Left hindlimb (tissue), 1 donor: ENCODE measurements around the gene ZNF649.
"Not testable (repeated sequence)": the region's sequence is repeated elsewhere in the genome, so short reads cannot be mapped to it uniquely, and the experiment has no call there.

Experiments used
- DNase-seq: peaks from one replicate; pipeline ENCODE4 v3.0.0-alpha.2; 2018

The ZNF649 gene

DNA sequence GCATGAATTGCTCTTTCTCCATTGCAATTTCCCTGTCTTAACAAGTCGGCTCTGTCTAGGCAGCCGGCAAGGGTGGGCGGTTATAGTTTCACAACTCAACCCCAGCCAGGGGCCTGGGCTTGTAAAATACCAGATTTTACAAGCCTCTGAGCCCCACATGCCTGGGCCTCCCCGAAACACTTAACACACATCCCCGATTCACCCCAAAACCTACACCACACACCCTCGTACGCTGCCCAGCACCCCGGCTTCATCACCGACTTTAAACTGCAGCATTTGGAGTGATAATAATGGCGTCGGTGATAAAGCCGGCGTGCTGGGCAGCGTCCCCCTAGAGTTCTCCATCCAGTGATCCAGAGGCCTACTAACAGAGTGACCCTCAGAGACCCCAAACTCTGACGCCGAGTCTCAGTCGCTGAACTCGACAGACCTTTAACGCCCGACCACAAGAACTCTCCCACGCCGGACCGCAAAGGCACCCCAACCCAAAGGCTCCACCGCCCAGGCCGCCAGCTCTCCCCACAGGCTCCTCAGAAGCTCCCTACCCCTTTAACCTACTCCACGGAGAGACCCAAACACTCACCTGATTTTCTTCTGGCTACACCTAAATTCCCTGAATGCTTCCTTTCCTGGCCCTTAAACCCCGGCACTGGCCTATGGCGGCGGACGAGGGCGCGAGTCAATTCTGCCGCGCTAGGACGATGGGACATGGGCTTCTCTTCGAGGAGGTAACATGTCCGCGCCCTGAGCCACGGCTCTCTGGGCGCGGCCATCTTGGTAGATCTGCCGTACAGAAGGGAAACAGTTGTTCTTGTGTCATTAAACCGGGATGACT is at the start of gene ZNF649:
TSS of gene ZNF649 (minus strand) at position 687 of the 835 bp plus-strand sequence. CDS start 4,910 bp downstream, outside the sequence.
- peak; percentile 89 for DNase-seq

DNA sequence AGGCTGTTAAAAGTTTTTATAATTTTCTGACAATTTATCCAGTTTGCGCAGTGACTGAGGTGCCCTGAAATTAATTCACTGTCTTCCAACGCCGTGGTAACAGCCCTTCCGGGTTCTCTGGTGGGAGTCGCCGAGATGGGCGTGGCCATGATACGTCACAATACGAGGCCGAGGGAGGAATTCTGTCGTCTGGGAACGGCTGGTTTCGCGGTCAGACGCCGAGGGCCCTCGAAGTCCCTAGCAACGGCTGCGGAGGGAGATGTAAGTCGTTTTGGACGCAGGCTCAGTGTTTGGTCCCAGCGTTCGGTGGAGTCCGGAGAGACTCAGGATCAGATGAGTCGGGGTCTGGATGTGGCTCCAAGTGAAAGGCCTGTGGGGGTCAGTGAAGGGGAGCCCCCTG is 44.2 kb upstream of the ZNF649 start:
- DNase-seq, result peak; percentile 52

DNA sequence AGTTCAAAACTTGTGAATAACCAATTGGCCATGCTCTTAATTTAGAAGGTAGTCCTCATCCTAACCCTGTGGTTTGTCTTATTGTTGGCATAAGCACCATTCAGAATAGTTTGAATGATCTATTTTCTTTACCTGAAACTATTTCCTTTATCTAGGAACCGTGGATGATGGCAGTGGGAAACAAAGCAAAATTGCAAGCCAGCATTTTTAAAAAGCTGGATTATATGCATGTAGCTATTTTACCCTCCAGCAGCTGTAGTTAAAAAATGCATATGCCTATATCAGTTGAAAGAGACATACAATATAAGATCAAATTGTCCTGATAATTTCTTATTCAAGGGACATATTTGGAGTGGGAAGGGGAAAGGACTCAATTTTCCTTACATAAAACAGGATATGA is 41.8 kb upstream of the ZNF649 start:
- DNase-seq, result no peak

DNA sequence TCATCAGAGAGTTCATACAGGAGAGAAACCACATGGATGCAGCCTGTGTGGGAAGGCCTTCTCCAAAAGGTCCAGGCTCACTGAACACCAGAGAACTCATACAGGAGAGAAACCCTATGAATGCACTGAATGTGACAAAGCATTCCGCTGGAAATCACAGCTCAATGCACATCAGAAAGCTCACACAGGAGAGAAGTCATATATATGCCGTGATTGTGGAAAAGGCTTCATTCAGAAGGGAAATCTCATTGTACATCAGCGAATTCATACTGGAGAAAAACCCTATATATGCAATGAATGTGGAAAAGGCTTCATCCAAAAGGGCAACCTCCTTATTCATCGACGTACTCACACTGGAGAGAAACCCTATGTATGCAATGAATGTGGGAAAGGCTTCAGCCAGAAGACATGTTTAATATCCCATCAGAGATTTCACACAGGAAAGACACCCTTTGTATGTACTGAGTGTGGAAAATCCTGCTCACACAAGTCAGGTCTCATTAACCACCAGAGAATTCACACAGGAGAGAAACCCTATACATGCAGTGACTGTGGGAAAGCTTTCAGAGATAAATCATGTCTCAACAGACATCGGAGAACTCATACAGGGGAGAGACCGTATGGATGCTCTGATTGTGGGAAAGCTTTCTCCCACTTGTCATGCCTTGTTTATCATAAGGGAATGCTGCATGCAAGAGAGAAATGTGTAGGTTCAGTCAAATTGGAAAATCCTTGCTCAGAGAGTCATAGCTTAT is 40.2 kb upstream of the ZNF649 start:
- DNase-seq, result no peak

DNA sequence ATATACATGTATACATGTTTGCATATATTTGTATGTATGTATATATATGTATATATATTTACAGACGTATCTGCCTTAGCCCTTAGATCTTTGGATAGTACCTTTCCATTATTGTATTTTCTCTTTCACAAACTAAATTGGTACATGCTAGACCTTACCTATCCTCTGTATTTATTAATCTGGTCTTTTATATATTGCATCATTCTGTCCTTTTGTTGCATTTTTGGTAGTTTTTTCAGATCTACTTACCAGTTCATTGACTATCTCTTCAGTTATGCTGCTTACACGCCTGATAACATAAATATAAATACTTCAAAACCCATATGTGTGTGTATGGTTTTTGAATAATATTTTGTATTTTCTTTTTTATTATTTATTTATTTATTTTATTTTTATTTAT is 34.1 kb upstream of the ZNF649 start:
- no peak for DNase-seq

DNA sequence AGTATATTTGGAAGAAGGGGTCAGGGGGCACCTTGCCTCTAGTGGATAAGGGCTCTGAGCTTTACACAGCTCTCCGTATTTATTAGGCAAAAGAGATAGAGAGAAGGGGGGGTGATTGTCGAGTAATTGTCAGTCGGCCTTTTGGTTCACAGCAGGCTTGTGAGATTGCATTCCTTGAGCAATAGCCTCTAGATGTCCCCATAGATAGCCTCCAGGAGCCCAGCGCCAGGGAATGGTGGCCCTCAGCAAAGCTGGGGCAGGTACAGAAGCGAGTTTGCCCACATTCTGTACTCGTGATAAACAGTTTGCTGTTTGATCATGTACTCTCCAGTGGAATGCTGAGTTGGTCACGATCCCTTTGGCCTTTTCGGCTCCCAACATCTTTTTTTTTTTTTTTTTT is 27.1 kb upstream of the ZNF649 start:
- no peak for DNase-seq

DNA sequence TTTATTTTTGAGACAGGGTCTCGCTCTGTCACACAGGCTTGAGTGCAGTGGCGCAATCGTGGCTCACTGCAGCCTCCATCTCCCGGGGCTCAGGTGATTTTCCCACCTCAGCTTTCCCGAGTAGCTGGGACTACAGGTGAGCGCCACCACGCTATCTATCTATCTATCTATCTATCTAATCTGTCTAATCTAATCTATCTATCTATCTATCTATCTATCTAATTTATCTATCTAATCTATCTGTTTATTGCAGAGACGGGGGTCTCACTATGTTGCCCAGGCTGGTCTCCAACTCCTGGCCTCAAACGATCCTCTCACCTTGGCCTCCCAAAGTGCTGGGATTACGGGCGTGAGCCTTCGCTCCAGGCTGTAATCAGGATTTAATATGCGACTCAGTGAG is 23.0 kb upstream of the ZNF649 start:
- DNase-seq, result no peak

DNA sequence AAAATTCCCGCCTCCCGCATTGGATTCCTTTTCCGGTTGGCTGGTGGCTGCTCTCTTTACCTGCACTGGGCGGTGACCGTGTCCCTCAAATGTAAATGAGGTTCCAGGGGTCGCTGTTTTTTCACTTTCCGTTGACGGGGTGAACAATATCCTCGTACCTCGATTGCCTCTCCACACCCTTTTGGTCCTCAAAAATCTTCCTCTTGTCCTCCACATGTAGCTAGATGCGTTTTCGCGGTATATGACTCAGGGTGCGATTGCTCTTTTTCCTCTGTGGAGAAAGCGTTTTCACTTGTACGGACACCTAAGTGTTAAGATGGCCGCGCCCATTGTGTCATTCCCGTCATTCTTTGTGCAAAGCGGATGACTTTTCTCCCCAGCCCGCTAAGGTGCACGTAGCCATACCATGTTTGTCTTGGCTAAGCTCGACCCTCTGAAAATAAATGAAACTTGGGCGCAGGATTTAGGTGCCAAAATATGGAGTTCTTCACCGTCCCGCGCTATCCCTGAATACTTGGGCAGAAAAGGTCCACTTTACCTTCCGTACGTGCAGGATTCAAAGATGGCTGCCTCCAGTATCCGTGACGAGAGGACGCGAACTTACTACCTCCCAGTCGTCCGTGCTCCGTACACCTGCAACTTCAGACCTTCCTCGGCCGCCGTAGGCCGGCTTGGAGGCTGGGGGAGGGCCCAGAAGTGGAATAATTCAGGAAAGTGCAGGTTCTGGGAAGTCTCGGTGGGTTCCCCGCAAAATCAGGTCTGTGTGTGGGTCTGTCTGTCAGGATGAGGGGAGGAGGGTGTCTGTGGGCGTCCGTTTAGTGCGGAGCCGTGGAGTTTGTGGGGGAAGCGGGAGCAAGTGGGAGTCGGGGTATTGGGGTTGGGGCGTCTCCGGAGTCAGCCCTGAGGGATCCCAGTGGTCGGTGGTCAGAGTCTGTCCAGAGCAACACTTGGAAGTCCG is 22.2 kb upstream of the ZNF649 start, which contains the start of gene ZNF613:
TSS of gene ZNF613 (plus strand) at position 689 of the 958 bp plus-strand sequence. CDS start 8,749 bp downstream, outside the sequence.
- peak; percentile 93 for DNase-seq

DNA sequence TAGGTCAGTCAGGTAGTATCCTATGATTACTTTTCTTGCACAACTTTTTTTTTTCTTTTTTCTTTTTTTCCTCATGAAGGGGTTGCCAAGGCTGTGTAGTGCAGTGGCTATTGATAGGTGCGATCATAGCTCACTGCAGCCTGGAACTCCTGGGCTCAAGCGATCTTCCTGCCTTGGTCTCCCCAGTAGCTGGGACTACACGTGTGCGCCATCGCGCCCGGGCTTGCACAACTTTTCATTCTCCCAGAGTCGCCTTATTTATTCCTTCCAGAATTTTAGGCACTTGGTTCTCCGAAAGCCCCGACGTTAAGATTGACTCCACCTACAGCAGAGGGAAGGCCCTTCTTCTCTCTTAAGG is 21.6 kb upstream of the ZNF649 start:
- no peak for DNase-seq

DNA sequence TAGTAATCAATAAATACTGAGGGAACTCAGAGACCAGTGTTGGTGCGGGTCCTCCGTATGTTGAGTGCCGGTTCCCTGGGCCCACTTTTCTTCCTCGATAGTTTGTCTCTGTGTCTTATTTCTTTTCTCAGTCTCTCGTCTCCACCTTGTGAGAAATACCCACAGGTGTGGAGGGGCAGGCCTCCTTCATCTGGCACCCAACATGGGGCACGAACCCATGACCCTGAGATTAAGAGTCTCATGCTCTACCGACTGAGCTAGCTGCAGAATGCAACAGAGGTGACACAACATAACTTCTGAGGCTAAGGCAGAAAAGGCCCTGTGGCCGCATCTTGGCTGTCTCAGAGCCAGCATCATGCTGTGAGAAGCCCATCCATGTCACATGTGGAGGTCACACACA is 17.1 kb upstream of the ZNF649 start:
- no peak for DNase-seq

DNA sequence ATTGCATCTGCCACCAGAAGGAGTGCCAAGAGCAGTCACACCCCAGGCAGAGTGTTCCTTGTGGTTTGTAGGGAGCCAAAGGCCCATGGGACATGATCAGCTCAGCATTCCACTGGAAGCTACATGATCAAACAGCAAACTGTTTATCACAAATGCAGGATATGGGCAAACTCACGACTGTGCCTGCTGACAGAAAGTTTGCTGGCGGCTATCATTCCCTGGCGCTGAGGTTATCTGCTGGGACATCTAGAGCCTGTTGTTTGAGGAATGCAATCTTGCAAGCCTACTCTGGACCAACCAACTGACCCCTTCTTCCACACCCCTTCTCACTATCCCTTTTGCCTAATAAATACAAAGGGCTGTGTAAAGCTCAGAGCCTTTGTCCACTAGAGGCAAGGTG is 14.8 kb upstream of the ZNF649 start:
- DNase-seq, result no peak

DNA sequence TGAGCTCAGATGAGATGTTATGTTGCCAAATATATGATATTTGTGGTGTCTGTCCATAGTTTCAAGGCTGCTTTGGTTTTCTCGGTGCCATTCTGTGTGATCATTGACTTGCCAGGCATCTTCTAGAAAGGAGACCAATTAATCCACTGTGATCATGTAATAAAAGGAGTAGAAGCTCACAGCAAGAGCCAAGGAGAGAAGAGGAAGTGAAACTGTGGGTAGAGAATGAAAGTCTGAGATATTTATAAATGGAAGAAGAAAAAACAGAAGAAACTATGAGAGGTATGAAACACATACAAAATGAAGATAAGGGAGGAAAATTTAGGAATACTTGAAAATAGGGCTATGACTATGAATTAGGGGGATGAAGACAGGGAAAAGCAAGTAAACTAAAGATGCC is 11.3 kb upstream of the ZNF649 start:
- no peak for DNase-seq

DNA sequence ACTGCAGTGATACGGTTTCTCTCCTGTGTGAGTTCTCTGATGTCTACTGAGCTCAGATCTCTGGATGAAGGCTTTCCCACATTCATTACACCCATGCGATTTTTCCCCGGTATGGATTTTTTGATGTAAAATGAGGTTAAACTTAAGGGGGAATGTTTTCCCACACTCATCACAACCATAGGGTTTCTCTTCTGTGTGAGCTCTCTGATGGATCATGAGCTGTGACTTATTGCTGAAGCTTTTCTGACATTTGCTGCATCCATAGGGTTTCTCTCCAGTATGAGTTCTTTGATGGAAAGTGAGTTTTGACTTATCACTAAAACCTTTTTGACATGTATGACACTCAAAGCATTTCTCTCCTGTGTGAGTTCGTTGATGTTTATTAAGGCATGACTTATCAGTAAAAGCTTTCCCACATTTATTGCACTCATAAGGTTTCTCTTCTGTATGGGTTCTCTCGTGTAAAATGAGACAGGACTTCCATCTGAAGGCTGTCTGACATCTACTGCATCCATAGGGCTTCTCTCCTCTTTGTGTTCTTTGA is 10.6 kb upstream of the ZNF649 start:
- DNase-seq, result no peak

DNA sequence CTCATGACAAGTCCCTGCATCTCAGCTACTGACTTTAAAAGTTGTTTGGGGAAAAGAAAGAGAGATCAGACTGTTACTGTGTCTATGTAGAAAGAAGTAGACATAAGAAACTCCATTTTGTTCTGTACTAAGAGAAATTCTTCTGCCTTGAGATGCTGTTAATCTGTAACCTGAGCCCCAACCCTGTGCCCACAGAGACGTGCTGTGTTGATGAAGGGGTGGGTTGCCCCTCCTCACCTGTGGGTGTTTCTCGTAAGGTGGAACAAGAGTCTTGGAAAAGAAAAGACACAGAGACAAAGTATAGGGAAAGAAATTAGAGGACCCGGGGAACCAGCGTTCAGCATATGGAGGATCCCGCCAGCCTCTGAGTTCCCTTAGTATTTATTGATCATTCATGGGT is 3.2 kb upstream of the ZNF649 start:
- not testable (repeated sequence) for DNase-seq

DNA sequence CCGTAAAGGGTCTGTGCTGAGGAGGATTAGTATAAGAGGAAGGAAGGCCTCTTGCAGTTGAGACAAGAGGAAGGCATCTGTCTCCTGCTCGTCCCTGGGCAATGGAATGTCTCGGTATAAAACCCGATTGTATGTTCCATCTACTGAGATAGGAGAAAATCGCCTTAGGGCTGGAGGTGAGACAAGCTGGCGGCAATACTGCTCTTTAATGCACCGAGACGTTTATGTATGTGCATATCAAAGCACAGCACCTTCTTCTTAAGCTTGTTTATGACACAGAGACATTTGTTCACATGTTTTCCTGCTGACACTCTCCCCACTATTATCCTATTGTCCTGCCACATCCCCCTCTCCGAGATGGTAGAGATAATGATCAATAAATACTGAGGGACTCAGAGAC is 1.3 kb upstream of the ZNF649 start:
- DNase-seq, result not testable (repeated sequence)

DNA sequence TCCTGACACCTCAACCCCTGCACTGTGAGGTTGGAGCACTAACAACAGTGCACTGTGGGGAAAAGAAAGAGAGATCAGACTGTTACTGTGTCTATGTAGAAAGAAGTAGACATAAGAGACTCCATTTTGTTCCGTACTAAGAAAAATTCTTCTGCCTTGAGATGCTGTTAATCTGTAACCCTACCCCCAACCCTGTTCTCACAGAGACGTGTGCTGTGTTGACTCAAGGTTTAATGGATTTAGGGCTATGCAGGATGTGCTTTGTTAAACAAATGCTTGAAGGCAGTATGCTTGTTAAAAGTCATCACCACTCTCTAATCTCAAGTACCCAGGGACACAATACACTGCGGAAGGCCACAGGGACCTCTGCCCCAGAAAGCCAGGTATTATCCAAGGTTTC is 822 bp upstream of the ZNF649 start:
- not testable (repeated sequence) for DNase-seq

DNA sequence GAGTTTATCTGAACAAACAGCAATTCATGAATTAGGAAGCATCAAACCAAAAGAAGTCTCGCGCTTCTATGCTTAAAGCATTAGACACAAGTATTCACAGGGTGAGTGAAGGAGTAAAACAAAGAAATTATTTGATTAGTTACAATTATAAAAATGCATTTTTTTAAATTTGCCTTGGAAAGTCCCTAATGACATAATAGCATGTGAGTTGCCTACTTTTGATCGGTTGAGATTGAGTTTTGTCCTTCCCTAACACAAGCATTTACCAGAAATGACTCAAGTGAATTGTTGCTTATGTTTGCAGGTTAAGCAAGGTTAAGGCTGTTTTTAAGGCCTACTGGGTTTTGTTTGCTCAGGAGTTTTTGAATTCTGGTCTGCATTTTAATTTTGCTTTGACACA is 389 bp upstream of the ZNF649 start:
- DNase-seq, result no peak

DNA sequence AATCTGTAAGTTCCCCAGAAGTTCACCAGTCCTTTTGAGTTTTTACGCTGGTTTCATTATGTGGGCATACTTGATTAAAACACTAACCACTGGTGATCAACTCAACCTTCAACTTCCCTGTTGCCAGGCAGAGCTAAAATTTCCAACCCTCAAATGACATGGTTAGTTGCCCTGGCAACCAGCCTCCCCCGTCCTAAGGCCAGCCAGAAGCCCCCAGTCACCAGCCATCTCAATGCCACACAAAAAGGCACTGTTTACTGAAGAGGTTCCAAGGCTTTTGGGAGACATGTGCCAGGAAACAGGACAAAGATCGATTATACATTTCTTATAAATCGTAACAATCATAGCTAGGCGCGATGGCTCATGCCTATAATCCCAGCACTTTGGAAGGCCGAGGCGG is 1.6 kb downstream of the ZNF649 start:
- no peak for DNase-seq

DNA sequence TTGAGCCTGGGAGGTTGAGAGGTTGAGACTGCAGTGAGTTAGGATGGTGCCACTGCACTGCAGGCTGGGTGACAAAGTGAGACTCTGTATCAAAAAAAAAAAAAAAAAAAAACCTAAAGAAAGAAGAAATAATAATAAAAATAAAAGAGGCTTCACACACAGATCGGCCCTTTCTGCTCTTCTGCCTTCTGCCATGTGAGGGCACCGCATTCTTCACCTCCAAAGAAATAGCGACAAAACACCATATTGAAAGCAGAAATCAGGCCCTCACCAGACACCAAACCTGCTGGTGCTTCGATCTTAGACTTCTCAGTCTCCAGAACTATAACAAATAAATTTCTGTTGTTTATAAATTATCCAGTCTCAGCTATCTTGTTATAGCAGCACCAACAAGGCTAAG is 3.0 kb downstream of the ZNF649 start:
- DNase-seq, result no peak

DNA sequence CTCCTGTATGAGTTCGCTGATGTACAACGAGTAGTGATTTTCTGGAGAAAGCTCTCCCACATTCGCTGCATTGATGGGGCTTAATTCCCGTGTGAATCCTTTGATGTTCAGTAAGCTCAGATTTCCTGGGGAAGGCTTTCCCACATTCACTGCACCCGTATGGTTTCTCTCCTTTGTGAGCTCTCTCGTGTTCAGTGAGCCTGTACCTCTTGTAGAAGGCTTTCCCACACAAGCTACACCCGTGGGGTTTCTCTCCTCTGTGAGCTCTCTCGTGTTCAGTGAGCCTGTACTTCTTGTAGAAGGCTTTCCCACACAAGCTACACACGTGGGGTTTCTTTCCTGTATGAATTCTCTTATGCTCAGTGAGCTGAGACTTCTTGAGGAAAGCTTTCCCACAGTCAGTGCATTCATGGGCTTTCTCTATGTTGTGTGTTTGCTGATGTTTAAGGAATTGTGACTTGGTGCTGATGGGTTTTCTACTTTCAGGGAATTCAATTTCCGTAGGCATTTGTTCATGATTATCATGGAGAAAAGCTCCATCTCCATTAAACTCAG is 13.5 kb downstream of the ZNF649 start:
- DNase-seq, result no peak

DNA sequence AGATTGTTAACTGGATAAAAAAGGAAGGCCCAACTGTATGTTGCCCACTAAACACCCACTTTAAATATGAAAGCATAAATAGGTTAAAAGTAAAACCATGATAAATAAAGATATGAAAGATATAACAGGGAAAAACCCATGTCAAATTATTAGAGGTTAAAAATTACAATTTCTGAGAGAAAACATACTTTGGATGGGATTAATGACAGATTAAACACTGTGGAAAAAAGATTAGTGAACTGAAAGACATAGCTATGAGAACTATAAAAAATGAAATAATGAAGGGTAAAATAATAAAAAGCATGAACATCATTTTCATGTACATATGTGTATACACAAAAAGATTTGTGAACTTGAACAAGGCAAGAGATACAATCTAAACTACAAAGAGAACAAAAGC is 14.9 kb downstream of the ZNF649 start:
- no peak for DNase-seq
